Epidermal melanocyte (primary cell): ENCODE measurements around the gene SKP1.

Experiments
- DNase-seq: peaks from one replicate; pipeline ENCODE4 v3.0.0; 2011; ENCODE audit warnings: low spot score; ENCODE audit not compliant: insufficient read length

Gene SKP1

DNA sequence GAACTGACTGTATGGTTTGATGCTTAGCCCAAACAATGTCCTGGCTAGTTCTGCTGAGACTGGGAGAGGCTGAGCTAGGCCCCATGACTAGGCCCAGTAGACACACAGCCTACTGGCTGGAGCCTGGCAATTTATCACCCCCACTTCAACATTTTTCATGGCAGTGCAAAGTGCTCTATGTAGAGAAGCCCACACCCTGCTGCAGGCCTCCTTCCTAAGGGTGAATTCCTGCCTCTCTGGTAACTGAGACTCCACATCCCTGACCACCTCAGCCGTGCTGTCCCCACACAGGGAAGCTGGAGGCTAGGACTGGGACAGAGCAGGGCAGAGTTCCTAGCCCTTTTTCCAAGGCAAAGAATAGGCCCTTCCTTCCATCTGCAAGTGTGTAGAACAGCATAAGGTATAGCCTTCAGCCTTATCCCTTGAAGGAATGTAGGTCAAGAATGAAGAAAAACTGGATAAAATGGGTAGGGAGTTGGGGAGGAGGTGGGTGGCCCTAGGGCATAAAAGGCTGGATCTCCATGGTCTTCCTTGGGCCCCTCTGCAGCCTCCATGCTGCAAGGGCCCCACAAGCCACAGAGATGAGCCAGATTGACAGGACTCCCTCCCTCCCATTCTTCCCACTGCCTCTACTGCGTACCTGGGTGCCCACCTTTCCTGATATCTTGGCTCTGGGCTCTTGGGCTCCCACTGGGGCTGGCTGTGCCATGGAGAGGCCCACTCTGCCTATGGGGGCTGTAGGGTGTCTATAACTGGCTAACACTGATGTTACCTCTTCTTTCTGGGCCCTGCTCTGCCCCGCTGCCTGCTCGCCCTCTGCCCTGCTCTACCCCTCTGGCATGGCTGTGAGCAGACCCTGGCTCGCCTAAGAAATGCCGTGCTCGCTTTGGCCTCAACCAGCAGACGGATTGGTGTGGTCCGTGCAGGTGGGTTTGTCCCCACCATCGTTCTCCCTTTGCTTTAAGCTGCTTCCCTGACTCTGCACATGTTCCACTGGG is 32.5 kb downstream of the SKP1 start:
- DNase-seq = no peak

DNA sequence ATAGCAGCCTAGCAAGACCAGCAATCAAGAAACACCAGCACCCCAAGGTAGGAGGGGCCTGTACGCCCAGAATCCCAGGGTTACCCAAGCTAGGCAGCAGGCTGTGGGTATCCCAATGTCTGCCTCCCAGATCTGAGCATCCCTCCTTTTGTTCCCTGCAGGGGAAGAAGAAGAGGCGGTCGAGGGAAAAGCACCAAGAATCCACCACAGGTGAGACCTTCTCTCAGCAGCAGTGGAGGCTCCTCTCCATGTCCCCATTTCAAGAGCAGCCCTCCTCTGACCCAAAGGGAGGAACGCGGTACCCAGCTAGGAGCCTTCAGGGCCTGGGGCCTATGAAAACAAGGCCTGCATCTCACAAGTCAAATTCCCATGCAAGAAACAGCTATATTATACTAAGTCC is 33.3 kb downstream of the SKP1 start:
- no peak for DNase-seq

DNA sequence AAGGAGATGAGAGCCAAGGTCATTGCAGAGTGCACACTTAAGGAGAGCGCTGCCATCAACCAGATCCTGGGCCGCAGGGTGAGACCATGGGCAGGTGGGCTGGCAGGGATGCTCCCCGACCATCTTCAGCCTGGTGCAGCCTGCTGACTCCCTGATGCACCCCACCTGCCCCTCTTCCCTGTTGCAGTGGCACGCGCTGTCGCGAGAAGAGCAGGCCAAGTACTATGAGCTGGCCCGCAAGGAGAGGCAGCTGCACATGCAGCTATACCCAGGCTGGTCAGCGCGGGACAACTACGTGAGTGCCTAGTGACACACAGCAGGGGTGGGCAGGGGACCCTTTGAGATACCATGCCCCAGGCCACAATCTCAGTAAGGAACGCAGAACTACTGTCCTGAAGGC is 33.9 kb downstream of the SKP1 start:
- DNase-seq = no peak

DNA sequence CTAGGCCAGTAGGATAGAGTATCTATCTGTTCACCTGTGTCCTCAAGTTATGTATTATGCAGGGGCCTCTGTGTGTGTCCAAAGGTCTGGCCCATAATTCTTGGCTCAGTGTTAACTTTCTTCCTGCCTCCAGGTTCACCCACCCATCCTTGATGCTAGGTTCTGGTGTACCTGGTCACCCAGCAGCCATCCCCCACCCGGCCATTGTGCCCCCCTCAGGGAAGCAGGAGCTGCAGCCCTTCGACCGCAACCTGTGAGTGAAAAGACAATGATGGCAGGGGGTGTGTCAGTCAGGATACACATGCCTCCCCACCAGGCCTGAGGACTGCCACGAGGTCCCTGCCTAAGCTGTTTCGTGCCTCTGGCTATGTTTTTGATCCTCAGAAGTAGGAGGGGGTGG is 34.7 kb downstream of the SKP1 start:
- DNase-seq = no peak

DNA sequence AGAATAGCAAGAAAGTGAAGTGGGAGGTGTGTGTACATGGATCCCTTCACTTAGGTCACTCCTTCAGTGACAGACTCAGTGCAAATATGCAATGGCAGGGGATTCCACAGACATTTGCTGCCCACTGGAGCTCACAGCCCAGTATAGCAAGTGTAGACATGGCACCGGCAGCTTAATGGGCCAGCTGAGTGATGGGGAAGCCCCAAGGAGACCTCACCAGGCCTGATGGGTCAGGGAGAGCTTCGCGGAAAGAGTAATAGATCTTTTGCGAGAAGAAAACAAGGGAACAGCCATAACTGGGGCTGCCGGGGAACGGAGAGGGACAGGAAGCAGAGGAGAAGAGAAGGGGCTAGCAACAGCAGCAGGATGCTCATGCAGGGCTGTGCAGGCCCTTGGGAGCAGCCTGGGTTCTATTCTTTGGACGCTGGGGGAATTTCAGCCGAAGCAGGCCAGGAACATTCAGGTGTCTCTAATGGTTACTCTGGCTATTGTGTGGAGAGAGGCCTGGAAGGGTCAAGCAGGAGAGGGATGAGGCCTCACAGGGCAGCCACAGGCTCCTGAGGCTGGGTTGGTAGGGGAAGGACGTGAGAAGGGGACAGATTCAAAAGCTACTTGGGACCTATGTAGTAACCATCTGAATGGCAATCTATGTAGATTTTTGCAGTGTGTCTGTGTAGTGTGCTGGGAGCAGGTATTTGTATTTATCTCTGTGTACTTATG is 35.3 kb downstream of the SKP1 start:
- no peak for DNase-seq

DNA sequence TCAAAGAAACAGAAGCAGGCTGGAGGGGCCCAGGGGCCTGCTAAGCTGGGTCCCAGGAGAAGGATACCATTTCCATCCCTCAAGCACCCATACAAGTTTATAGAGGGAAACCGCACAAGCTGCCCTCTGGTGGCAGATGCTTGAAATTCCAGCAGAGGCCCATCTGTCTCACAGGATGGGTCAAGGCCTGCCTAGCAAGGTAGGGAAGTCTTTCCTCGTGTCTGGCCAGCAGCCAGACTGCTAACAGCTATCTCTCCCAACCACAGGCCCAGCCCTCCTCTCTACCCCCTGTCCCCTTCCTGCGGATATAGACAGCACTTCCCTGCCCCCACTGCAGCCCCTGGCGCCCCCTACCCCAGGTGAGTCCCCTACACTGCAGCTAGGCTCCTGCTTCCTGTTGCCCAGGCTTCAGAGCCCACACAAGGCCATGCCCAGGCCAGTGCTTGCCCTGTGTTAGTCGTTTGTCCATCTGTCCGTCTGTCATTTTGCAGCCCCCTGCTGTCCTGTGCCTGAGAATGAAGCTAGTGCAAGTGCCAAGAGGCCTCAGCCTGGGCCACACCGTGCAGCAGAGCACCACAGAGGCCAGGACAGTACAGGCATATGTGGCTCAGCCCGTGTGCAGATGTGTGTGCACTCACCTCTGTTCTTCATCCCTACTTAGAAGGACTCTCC is 36.1 kb downstream of the SKP1 start:
- no peak for DNase-seq

DNA sequence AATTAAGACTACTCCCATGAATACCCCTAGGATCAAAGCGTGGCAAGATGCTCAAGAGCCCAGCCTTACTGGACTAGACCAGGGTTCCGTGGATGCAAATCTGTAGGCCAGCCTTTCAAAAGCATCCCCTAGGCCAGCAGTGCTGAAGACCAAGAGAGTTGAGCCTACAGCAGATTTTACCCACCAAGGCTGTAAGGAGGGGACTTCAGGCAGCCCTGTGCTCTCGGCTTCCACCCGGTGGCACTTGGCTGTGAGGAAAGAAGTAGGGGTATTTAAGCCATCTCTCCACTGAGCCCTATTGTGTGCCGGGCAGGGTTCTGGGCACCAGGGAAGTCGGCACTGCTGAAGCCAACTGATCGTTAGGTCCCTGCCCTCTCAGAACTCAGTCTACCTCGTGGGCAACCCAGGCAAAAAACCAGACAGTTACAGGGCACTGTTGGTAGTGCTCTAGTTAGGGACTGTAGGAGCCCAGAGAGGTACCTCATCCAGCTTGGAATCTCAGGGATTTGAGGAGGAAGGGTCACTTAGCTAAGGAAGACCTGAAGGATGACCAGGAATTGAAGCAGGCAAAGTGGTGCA is 36.8 kb downstream of the SKP1 start:
- no peak for DNase-seq

DNA sequence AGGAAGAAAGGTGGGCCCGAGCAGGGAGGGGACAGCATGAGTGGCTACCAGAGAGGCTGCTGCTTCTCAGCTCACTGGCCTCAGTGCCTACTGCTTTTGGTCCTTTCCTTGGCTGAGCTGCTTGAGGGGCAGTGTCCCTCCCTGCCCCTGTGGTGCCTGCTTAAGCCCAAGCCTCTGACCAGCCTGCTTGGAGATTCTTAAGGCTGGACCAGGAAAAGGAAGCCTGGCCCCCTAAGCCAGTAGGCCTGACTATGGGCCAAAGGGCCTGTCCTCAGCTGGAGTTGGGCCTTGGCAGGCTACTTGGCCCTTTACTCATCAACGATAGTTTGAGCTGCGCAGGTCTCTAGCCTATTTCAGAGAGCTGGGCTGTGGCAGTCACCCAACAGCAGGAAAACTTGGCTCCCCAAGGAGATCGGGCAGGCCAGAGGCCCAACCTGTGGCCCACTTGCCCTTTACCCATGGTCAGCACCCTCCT is 37.3 kb downstream of the SKP1 start:
- no peak for DNase-seq

DNA sequence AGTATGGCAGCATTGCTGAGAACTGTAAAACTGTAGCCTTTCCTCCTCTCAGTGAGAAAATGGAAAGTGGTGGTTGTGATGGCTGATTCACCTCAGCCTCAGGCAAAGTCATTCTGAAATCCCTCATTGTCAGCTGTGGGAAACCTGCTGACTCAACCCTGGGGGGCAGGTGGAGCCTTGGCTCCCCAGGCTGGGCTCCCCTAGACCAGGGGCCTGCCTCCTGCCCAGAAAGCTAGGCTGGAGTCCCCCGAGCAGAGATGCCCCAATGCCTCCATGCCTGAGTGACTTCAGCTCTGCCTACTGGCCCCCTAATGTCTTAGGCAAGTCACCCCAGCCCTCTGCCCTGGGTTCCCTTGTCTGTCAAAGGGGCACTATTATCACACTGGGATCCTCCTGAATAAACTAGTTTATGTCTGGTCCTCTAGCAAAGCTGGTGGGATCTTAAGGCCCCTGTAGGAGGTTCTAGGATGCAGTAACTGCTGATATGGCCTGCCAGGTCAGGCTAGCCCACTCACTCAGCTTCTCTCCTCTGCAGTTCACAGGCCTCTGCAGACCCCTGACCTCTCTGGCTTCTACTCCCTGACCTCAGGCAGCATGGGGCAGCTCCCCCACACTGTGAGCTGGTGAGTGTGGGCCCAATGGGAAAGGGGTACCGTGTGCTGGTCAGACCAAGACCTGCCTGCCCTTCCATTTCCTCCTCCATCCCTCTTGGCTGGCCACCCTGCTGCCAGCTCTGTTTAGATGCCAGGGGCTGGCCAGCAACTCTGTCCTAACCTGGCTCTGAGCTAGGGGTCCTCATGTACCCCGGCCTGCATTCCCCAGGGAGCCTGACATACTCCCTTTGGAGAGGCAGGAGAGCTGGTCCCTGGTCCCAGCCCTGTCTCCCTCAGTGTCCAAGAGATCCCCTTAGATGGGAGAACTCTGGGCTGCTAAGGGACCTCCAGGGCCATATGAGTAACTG is 38.1 kb downstream of the SKP1 start:
- DNase-seq = no peak

DNA sequence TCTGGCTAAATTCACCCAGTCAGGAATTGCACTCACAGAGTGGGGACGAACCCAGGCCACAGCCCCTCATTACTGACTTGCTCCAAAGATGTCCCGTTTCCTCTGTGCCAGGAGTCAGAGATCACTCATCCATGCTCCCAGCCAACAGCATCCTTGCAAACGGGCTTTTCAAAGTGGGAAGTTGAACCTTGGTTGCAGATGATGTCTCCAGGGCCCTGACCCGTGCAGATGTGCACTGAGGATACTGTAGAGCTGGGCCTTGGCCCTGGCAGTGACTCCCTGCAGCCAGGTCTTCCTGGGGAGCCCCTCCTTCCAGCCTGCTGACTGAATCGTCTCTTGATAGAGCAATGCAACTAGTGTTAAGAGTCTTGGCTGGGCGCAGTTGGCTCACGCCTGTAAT is 40.0 kb downstream of the SKP1 start:
- DNase-seq = no peak

DNA sequence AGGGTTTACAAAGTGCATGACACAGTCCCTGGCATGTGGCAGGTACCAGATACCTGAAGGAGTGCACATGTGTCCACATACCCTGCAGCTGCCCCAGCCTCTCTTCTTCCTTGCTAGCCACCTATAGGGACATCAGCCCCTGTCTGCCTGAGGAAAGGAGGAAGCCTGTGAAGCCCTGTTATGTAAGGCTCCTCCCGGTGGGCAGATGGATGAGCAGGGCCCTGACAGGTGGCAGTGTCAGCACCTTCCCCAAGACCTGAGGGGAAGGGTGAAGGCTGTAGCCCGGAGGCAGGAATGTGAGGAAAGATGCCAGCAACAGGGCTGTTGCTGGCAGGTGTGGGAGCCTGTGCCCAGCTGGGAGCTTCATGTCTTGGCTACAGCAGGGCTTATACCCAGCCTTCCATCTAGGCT is 40.5 kb downstream of the SKP1 start:
- no peak for DNase-seq

DNA sequence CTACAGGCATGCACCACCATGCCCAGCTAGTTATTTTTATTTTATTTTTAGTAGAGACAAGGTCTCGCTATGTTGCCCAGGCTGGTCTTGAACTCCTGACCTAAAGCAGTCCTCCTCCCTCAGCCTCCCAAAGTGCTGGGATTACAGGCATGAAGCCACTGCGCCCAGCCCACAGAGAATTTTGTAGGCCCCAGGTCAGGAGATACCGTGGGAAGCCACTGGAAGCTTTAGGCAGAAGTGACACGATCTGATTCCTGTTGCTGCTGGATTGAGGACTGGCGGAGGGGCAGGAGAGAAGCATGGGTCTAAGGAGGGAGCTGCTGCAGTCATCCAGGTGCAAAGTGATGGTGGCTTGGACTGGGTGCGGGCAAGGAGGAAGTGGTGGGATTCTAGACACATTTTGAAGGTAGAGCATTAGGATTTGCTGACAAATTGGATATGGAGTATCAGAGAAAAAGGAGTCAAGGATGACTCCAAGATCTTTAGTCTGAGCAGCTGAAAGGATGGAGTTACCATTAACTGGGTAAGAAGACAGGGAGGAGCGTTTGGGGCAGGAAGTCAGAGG is 41.6 kb downstream of the SKP1 start:
- DNase-seq = no peak

DNA sequence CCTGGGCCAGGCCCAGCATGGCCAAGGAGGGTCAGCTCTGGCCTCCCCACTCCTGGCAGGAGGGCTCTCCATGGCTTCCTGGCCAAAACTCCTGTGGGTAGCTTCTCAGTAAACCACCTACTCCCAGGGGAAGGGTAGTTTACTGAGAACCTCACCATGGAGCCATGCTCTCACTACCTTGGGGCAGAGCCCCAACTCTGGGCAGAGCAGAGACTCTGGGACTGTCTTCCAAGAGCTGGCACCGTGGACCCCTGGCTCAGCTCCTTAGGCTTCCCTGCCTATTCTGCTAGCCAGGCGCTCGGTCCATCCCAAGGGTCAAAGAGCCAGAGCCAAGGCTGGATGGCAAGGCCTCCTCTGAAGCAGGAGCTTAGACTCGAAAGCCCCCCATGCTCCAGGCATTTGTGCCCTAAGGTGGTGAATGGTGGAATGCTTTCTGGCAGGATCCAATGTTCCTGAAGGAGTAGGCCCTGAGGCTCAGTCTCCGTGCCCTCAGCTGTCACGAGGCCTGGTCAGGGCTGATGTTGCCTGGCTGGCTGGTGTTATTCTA is 42.7 kb downstream of the SKP1 start:
- no peak for DNase-seq

DNA sequence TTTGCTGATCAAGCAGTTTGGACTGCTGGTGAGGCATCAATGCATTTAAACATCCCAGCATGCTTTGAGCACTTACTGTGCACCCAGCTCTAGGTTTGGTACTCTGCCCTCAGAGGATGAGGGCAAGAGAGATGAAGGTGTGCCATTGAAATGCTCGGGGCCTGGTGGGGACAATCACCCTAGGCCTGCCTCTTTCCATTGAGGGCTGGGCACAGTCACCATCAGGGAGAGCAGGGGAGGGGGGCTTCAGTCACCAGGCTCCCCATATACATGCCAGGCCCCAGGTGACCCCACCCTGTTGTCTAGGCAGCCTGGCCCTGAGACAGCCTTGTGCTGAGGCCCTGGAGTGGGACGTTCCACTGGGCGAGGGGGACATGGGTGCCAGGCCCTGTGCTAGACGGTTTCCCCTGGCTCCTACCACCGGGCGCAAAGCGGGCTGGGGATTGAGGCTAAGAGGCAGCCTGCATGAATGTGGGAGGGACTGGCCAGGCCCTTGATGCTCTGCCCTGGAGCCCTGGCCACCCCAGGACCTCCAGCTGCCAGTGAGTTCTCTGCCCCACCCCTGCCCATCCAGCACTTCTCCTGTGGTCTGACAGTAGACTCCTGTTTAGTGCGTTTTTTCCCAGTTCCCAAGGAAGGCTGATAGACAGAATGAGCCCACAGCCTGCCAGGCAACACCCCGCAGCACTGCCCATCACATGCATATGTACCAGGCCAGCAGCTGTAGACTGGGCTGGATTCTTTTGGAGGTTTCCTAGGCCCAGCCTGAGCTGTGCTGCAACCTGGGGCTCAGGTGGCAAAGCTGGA is 43.4 kb downstream of the SKP1 start:
- no peak for DNase-seq

DNA sequence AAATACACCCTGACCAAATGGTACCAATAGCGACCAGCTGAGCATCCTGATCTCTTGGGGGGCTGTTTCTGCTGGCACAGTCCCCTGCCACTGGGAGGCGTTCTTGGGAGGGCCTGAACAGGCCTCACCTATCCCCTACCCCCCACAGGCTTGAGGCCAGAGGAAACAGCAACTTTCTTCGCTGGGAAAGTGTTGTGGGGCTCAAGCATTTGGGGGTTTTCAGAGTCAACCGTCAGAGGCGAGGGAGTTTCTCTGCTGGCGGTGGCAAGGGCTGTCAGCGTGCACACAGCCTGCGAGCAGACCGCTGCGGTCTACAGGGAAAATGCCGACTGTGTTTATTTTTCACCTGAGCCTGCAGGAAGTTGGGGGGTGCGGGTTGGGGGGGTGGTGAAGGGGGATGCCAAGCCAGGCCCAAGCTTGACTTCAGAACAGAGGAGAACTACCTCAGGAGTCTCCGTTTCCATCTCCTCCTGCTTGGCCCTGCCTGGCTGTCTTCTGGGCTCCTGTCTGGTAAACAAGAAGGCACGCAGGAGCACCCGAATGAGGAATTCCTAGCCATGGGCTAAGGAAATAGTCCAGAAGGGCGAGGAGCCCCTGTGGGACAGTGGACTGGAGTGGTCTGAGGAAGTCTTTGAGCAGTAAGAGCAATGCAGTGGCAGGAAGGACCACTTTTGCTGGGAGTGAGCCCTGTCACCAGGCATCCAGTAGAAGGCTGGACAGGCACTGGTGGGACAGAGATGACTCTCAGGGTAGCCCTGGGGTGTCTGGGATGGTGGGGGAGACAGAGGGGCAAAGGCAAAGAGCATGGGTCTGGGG is 44.2 kb downstream of the SKP1 start:
- no peak for DNase-seq

DNA sequence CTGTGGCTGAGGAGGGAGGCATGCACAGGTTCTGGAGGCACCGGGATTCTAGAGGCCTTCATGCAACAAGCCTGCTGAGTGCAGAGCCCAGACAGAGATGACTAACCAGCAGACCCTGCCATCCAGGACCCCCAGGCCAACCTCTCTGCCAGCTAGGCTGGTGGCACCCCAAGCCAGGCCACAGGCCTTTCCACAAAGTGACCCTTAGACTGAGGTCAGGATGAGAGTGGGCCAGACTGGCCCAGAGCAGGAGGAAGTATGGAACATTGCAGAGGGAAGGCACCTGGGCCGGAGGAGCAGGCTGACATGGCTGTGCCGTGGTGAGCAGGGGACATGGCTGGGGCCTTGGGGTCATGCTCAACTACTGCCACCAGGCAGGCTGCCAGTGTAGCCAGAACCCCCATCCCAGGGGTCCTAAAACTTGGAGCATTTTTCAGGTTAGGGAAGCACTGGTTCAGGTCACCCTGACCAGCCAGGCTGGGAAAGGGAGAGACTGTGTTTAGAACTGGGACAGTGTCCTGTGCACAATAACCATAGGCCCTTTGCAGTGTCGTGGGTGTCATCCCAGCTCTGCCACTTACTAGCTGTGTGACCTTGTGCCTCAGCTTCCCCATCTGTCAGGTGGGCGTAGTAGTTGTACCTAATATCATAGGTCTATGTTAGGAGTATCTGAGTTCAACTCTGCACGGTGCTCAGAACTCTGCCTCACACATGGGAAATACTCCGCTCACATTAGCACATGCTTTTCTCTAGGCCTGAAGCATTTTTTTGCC is 45.0 kb downstream of the SKP1 start:
- DNase-seq = no peak

DNA sequence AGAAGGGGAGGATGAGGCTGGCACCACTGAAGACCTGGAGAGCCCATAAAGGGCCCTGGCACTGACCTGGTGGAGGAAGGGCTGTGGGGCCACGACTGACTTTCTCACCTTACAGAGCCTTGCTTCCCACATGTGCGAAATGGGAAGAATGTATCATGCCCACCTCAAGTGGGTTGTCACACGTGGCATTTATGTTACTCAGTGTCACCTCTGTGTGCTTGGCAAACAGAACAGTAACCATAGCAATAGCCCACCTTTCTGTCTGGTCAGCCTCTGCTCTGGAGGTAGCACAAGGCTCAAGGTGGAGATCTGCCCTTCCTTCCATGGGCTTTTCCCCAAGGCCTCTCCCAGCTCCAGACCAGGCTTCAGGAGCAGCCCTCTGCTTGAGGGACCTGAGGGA is 45.6 kb downstream of the SKP1 start:
- DNase-seq = no peak
